Stimulated activated effector memory CD8-positive, alpha-beta T cell treated with anti-CD3 and anti-CD28 coated beads, Interleukin-12 subunit alpha, Interleukin-12 subunit beta, amount 100 ng/mL, for 72 hours (primary cell): ENCODE results near the gene KIAA1755.

Experiments
- ATAC-seq: fragments of 150-1000 bp; cut with Tn5 transposase; 2 replicates; pipeline ENCODE4 v1.10.0; 2021
- DNase-seq, 2 donors: peaks; one replicate each; pipeline ENCODE4 v3.0.0; 2021 to 2022; ENCODE audit warnings: low spot score in 2 of 2
- H3K27ac Mint-ChIP-seq: one replicate; pipeline ENCODE4 v1.8.0; 2022; ENCODE audit warnings: mild to moderate bottlenecking, mixed read lengths
- H3K36me3 Mint-ChIP-seq: one replicate; pipeline ENCODE4 v1.8.0; 2022; ENCODE audit warnings: mild to moderate bottlenecking, mixed read lengths
- H3K4me1 Mint-ChIP-seq: one replicate; pipeline ENCODE4 v1.8.0; 2022; ENCODE audit warnings: mixed read lengths
- H3K4me3 Mint-ChIP-seq: one replicate; pipeline ENCODE4 v1.8.0; 2022; ENCODE audit warnings: mild to moderate bottlenecking, mixed read lengths
- H3K9me3 Mint-ChIP-seq: one replicate; pipeline ENCODE4 v1.8.0; 2022; ENCODE audit warnings: mixed read lengths

The KIAA1755 gene

DNA sequence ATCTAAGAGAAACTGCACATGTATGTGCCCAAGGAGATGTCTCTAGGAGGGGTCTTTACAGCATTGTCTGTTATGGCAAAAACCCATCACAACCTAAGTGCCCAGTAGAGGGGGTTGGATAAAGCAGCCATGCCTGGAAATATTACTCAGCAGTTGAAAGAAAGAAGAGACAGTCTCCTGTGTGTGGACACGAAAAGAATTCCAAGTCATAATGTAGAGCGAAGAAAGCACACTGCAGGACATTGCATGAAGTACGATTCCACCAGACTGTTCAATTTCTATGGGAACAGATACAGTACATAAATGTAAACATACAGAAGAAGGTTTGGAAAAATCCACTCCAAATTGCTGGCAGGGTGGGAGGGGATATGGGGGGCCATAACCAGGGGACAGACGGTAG is 88.1 kb downstream of the KIAA1755 start:
- Mint-ChIP-seq H3K4me3 (no peak overlapping the region), H3K9me3 (no peaks in the 10 kb centered on the region), H3K27ac (no peak overlapping the region), H3K4me1 (peaks cover 4% of the 10 kb centered on the region), H3K36me3 (no peaks in the 10 kb centered on the region)
- DNase-seq = no peak
- no peak for ATAC-seq

DNA sequence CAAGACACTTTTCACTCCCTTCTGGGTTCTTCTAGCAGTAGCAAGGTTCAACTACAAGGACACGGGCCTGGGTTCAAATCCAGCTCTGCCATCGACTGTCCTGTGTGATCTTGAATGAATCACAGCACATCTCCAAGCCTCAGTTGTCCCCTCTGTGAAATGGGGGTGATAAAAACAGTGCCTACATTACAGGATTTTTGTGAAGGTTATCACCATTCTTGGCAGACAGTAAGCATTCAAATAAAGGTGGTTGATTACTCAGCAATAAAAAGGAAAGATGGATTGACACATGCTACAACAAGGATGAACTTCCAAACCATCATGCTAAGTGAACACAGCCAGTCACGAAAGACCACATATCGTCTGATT is 88.9 kb downstream of the KIAA1755 start:
- Mint-ChIP-seq H3K4me3 (no peak overlapping the region), H3K36me3 (no peaks in the 10 kb centered on the region), H3K4me1 (peaks cover 4% of the 10 kb centered on the region), H3K9me3 (no peaks in the 10 kb centered on the region), H3K27ac (no peak overlapping the region)
- DNase-seq (no peak), ATAC-seq (no peak)

- Mint-ChIP-seq H3K4me1 (peaks cover 4% of the 10 kb centered on the region), H3K27ac (no peak overlapping the region), H3K9me3 (no peaks in the 10 kb centered on the region), H3K4me3 (no peak overlapping the region), H3K36me3 (no peaks in the 10 kb centered on the region)
- ATAC-seq = no peak
- no peak for DNase-seq
These were observed 89.5 kb downstream of the KIAA1755 start for GRCh38 chr20:38170826-38171674.

GRCh38 chr20:38170219-38170825 is 90.2 kb downstream of the KIAA1755 start:
- Mint-ChIP-seq H3K27ac (peak overlapping the region; percentile 7), H3K36me3 (no peaks in the 10 kb centered on the region), H3K4me1 (peaks cover 10% of the 10 kb centered on the region), H3K9me3 (no peaks in the 10 kb centered on the region), H3K4me3 (no peak overlapping the region)
- DNase-seq = no peak
- ATAC-seq = no peak

- Mint-ChIP-seq H3K27ac (peak overlapping the region; percentile 7), H3K36me3 (no peaks in the 10 kb centered on the region), H3K9me3 (no peaks in the 10 kb centered on the region), H3K4me3 (no peak overlapping the region), H3K4me1 (peaks cover 13% of the 10 kb centered on the region)
- ATAC-seq = no peak
- DNase-seq = no peak
These were observed 90.8 kb downstream of the KIAA1755 start for GRCh38 chr20:38169636-38170193.

GRCh38 chr20:38168791-38169589 is 91.5 kb downstream of the KIAA1755 start:
- DNase-seq = no peak
- Mint-ChIP-seq H3K36me3 (no peaks in the 10 kb centered on the region), H3K9me3 (no peaks in the 10 kb centered on the region), H3K4me3 (no peak overlapping the region), H3K4me1 (peaks cover 13% of the 10 kb centered on the region), H3K27ac (no peak overlapping the region)
- ATAC-seq = no peak

- H3K4me3 Mint-ChIP-seq = no peak overlapping the region
- ATAC-seq = peak; percentile 48
- no peaks in the 10 kb centered on the region for H3K36me3 Mint-ChIP-seq
- H3K4me1 Mint-ChIP-seq = peaks cover 13% of the 10 kb centered on the region
- no peak for DNase-seq
- H3K27ac Mint-ChIP-seq = no peak overlapping the region
- no peaks in the 10 kb centered on the region for H3K9me3 Mint-ChIP-seq
These were observed 92.4 kb downstream of the KIAA1755 start for GRCh38 chr20:38167851-38168760.

GRCh38 chr20:38167328-38167850 is 93.1 kb downstream of the KIAA1755 start:
- peaks cover 13% of the 10 kb centered on the region for H3K4me1 Mint-ChIP-seq
- no peak for DNase-seq
- no peaks in the 10 kb centered on the region for H3K9me3 Mint-ChIP-seq
- H3K27ac Mint-ChIP-seq = no peak overlapping the region
- no peaks in the 10 kb centered on the region for H3K36me3 Mint-ChIP-seq
- no peak for ATAC-seq
- H3K4me3 Mint-ChIP-seq = no peak overlapping the region

- DNase-seq (no peak), ATAC-seq (no peak)
- H3K36me3 Mint-ChIP-seq = no peaks in the 10 kb centered on the region
- H3K4me3 Mint-ChIP-seq = no peak overlapping the region
- peaks cover 13% of the 10 kb centered on the region for H3K4me1 Mint-ChIP-seq
- H3K9me3 Mint-ChIP-seq = no peaks in the 10 kb centered on the region
- H3K27ac Mint-ChIP-seq = no peak overlapping the region
These were observed 93.8 kb downstream of the KIAA1755 start for GRCh38 chr20:38166703-38167233.

- Mint-ChIP-seq H3K27ac (no peak overlapping the region), H3K36me3 (no peaks in the 10 kb centered on the region), H3K4me3 (peak overlapping the region; percentile 16), H3K4me1 (peaks cover 13% of the 10 kb centered on the region), H3K9me3 (no peaks in the 10 kb centered on the region)
- no peak for ATAC-seq
- no peak for DNase-seq
These were observed 94.4 kb downstream of the KIAA1755 start for GRCh38 chr20:38165966-38166702.

GRCh38 chr20:38165089-38165965 is 95.2 kb downstream of the KIAA1755 start, which contains the start of gene TGM2:
Gene TGM2 (minus strand): TSS chr20:38165270. CDS start chr20:38165198, 72 bp downstream.
- Mint-ChIP-seq H3K36me3 (no peaks in the 10 kb centered on the region), H3K27ac (no peak within 1 kb of the TSS), H3K4me3 (peak within 1 kb of the TSS; percentile 16), H3K9me3 (no peaks in the 10 kb centered on the region), H3K4me1 (peaks cover 13% of the 10 kb centered on the region)
- peak; percentile 81 for ATAC-seq
- DNase-seq = peak; percentile 53 to 77

DNA sequence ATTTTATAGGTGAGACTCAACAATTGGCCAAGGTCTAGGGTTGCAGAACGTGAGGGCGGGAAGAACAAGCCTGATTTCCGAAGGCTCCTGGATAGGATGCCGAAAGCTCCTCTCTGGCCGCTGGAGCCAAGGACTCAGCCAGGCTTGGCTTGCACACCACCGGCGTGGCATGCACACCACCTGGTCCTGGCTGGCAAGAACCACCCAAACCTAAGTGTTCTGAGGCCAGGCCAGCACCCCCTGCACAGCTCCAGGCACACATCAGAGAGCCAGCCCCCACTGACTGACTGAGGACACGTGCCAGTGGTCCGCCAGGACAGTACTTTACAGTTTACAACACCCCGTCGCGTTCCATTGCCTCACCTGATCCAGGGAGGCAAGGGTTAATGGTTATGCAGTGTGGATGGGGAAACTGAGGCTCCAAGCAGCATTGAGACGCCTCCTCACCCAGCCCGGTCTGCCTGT is 95.9 kb downstream of the KIAA1755 start:
- no peak for DNase-seq
- no peak overlapping the region for H3K4me3 Mint-ChIP-seq
- H3K36me3 Mint-ChIP-seq = no peaks in the 10 kb centered on the region
- ATAC-seq = no peak
- H3K27ac Mint-ChIP-seq = no peak overlapping the region
- H3K4me1 Mint-ChIP-seq = peaks cover 13% of the 10 kb centered on the region
- H3K9me3 Mint-ChIP-seq = no peaks in the 10 kb centered on the region

- H3K4me1 Mint-ChIP-seq = peaks cover 12% of the 10 kb centered on the region
- no peak overlapping the region for H3K27ac Mint-ChIP-seq
- no peak overlapping the region for H3K4me3 Mint-ChIP-seq
- H3K9me3 Mint-ChIP-seq = no peaks in the 10 kb centered on the region
- no peak for DNase-seq
- no peak for ATAC-seq
- H3K36me3 Mint-ChIP-seq = no peaks in the 10 kb centered on the region
These were observed 96.5 kb downstream of the KIAA1755 start for GRCh38 chr20:38164069-38164468.
